ENCODE results near the gene NRP1.

The NRP1 gene

GRCh38 chr10:33293531-33294170, 40.8 kb downstream of the NRP1 start:
- no peak for DNase-seq

GRCh38 chr10:33293076-33293475, 41.4 kb downstream of the NRP1 start:
- no peak for DNase-seq

- DNase-seq, result no peak
Measured at GRCh38 chr10:33291053-33291592, 43.3 kb downstream of the NRP1 start.

GRCh38 chr10:33290321-33291052, 44.0 kb downstream of the NRP1 start:
- no peak for DNase-seq

GRCh38 chr10:33289776-33290175, 44.7 kb downstream of the NRP1 start:
- DNase-seq, result no peak

- DNase-seq, result no peak
Measured at GRCh38 chr10:33288127-33288526, 46.3 kb downstream of the NRP1 start.

GRCh38 chr10:33287112-33287511, 47.4 kb downstream of the NRP1 start:
- no peak for DNase-seq

- DNase-seq, result no peak
Measured at GRCh38 chr10:33286157-33286934, 48.1 kb downstream of the NRP1 start.

GRCh38 chr10:33284945-33285344, 49.5 kb downstream of the NRP1 start:
- DNase-seq, result no peak

- no peak for DNase-seq
Measured at GRCh38 chr10:33279811-33280602, 54.5 kb downstream of the NRP1 start.

- no peak for DNase-seq
Measured at GRCh38 chr10:33279276-33279675, 55.2 kb downstream of the NRP1 start.

GRCh38 chr10:33278198-33278597, 56.3 kb downstream of the NRP1 start:
- no peak for DNase-seq

- DNase-seq, result peak in 6 of 56 donors; percentile 1 to 31 (median 8)
Measured at GRCh38 chr10:33277135-33277536, 57.3 kb downstream of the NRP1 start.

GRCh38 chr10:33276282-33276923, 58.1 kb downstream of the NRP1 start:
- no peak for DNase-seq

GRCh38 chr10:33274096-33274785, 60.2 kb downstream of the NRP1 start:
- no peak for DNase-seq

- peak in 47 of 56 donors; percentile 1 to 82 (median 38) for DNase-seq
Measured at GRCh38 chr10:33273295-33274002, 61.0 kb downstream of the NRP1 start.

- no peak for DNase-seq
Measured at GRCh38 chr10:33272635-33273034, 61.8 kb downstream of the NRP1 start.

GRCh38 chr10:33271969-33272583, 62.4 kb downstream of the NRP1 start:
- DNase-seq, result no peak

- no peak for DNase-seq
Measured at GRCh38 chr10:33270971-33271370, 63.5 kb downstream of the NRP1 start.
